ENCODE measurements around the gene ST6GALNAC5.
A peak's percentile ranks its signal among the peaks of the same experiment; 100 is the strongest.

ST6GALNAC5 gene

GRCh38 chr1:76901158-76901767 lies 34.0 kb downstream of the ST6GALNAC5 start:
- Histone ChIP-seq H3K36me3 (no peaks in the 10 kb centered on the region), H3K9me3 (no peaks in the 10 kb centered on the region), H3K4me3 (no peak overlapping the region), H3K27ac (no peak overlapping the region), H3K27me3 (no peaks in the 10 kb centered on the region), H3K4me1 (no peaks in the 10 kb centered on the region)
- peak in 1 of 2 experiments; percentile 13 for TF ChIP-seq CTCF (IDR thresholded peaks at IDR 0.05)
- no peak for DNase-seq
- intact Hi-C loops (cut with DNase I; ENCODE audit: low total_unique reads) = no loop called here

- no peak for DNase-seq
- Histone ChIP-seq H3K27me3 (no peaks in the 10 kb centered on the region), H3K36me3 (no peaks in the 10 kb centered on the region), H3K4me1 (no peaks in the 10 kb centered on the region), H3K27ac (no peak overlapping the region), H3K4me3 (no peak overlapping the region), H3K9me3 (peaks cover 0 to 3% (median 0%) of the 10 kb centered on the region in 3 donors)
- TF ChIP-seq CTCF (IDR thresholded peaks at IDR 0.05) = no peak
- intact Hi-C loops (cut with DNase I; ENCODE audit: low total_unique reads) = no loop called here
Observed at GRCh38 chr1:76905876-76906595, 38.8 kb downstream of the ST6GALNAC5 start.

- Histone ChIP-seq H3K27ac (no peak overlapping the region), H3K9me3 (peaks cover 0 to 3% (median 0%) of the 10 kb centered on the region in 3 donors), H3K4me3 (no peak overlapping the region), H3K27me3 (no peaks in the 10 kb centered on the region), H3K36me3 (no peaks in the 10 kb centered on the region), H3K4me1 (no peaks in the 10 kb centered on the region)
- TF ChIP-seq CTCF (IDR thresholded peaks at IDR 0.05) = no peak
- no peak for DNase-seq
- intact Hi-C loops (cut with DNase I; ENCODE audit: low total_unique reads) = no loop called here
Observed at GRCh38 chr1:76909311-76909710, 42.0 kb downstream of the ST6GALNAC5 start.

- Histone ChIP-seq H3K9me3 (no peaks in the 10 kb centered on the region), H3K4me3 (no peak overlapping the region), H3K36me3 (no peaks in the 10 kb centered on the region), H3K4me1 (no peaks in the 10 kb centered on the region), H3K27me3 (no peaks in the 10 kb centered on the region), H3K27ac (no peak overlapping the region)
- intact Hi-C loops (cut with DNase I; ENCODE audit: low total_unique reads) = no loop called here
- no peak for TF ChIP-seq CTCF (IDR thresholded peaks at IDR 0.05)
- no peak for DNase-seq
Observed at GRCh38 chr1:76919085-76919484, 51.8 kb downstream of the ST6GALNAC5 start.

GRCh38 chr1:76921590-76921989 lies 54.3 kb downstream of the ST6GALNAC5 start:
- no peak for TF ChIP-seq CTCF (IDR thresholded peaks at IDR 0.05)
- Histone ChIP-seq H3K27ac (no peak overlapping the region), H3K4me1 (no peaks in the 10 kb centered on the region), H3K4me3 (no peak overlapping the region), H3K27me3 (no peaks in the 10 kb centered on the region), H3K9me3 (no peaks in the 10 kb centered on the region), H3K36me3 (no peaks in the 10 kb centered on the region)
- no peak for DNase-seq
- intact Hi-C loops (cut with DNase I; ENCODE audit: low total_unique reads) = no loop called here

Data from tibial artery (tissue), 4 donors.